ENCODE results near the gene EDA.

DNA sequence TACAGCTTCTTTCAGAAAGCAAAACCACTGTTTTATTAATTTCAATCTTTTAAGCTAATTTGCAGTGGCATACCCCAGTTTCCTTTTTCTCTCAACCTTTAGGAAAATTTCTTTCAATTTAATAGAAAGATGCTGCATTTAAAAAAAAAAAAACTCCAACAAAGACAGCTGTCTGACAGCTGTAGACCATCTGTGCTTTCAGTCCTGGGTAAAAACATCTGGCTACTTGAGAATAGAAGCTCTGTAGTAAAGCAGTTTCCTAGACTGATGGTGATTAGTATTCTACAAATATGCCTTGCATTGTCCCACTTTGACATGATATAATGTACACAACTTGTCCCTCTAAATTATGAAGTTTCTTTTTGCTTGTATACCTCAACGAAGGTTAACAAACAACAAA lies 197.8 kb downstream of the EDA start:
- TF ChIP-seq, protein P1, sequence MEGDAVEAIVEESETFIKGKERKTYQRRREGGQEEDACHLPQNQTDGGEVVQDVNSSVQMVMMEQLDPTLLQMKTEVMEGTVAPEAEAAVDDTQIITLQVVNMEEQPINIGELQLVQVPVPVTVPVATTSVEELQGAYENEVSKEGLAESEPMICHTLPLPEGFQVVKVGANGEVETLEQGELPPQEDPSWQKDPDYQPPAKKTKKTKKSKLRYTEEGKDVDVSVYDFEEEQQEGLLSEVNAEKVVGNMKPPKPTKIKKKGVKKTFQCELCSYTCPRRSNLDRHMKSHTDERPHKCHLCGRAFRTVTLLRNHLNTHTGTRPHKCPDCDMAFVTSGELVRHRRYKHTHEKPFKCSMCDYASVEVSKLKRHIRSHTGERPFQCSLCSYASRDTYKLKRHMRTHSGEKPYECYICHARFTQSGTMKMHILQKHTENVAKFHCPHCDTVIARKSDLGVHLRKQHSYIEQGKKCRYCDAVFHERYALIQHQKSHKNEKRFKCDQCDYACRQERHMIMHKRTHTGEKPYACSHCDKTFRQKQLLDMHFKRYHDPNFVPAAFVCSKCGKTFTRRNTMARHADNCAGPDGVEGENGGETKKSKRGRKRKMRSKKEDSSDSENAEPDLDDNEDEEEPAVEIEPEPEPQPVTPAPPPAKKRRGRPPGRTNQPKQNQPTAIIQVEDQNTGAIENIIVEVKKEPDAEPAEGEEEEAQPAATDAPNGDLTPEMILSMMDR (IDR thresholded peaks at IDR 0.05) = no peak
- TF ChIP-seq EZH2 (IDR thresholded peaks at IDR 0.05; ENCODE audit: borderline replicate concordance, insufficient read depth, low read depth, low read length, poor library complexity, severe bottlenecking) = no peak
